Mucosa of stomach (tissue), 1 donor: ENCODE data around the gene COL6A2.

ENCODE experiments used
- H3K27me3 ChIP-seq: one replicate; pipeline ENCODE4 v1.7.0; 2013; ENCODE audit warnings: mild to moderate bottlenecking, low read length; ENCODE audit not compliant: control insufficient read depth, insufficient read depth
- H3K36me3 ChIP-seq: one replicate; pipeline ENCODE4 v1.7.0; 2013; ENCODE audit warnings: low read length; ENCODE audit not compliant: control insufficient read depth, insufficient read depth
- H3K4me1 ChIP-seq: one replicate; pipeline ENCODE4 v1.7.0; 2013; ENCODE audit warnings: mild to moderate bottlenecking, low read length; ENCODE audit not compliant: control insufficient read depth, insufficient read depth
- H3K4me3 ChIP-seq: one replicate; pipeline ENCODE4 v1.7.0; 2013; ENCODE audit warnings: low read length
- H3K9ac ChIP-seq: one replicate; pipeline ENCODE4 v1.7.0; 2013; ENCODE audit warnings: mild to moderate bottlenecking, low read length, moderate library complexity
- H3K9me3 ChIP-seq: one replicate; pipeline ENCODE4 v1.7.0; 2013; ENCODE audit warnings: mild to moderate bottlenecking, low read length, moderate library complexity; ENCODE audit not compliant: control insufficient read depth
- donor health status: Pancreatic carcinoma.

COL6A2 gene

DNA sequence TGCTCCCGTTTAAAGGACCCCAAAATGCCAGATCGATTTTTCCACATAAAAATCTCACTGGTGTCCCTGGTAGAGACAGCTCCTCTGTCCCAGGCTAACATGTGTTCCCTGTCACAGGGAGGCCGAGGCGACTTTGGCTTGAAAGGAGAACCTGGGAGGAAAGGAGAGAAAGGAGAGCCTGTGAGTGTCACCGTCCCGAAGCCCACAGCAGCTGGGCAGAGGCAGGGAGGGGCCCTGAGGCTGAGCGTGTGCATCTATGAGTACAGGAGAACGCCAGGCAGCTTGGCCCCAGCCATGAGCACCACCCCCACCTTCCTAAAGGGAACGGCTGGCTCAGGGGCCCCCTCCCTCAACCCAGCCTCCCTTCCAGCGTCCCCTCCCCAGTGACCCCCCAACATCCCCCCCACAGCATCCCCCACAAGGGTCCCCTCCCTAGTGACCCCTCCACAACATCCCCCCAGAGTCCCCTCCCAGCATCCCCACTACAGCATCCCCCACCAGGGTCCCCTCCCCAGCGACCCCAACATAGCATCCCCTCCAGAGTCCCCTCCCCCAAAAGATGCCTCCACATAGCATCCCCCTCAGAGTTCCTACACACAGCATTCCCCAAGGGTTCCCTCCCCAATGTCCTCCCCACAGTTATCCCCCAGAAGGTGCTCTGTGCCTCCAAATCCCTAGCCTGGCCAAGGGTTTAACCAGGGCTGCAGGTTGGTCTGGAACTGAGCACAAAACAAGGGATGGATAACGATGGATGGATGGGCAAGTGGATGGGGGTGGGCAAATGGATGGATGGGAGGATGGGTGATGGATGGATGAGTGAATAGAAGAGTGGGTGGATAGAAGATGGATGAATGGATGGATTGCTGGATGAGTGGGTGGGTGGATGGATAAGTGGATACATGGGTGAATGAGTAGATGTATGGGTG is 25.1 kb downstream of the COL6A2 start:
- no peak overlapping the region for H3K9ac ChIP-seq
- no peaks in the 10 kb centered on the region for H3K27me3 ChIP-seq
- H3K4me3 ChIP-seq = no peak overlapping the region
- H3K9me3 ChIP-seq = no peaks in the 10 kb centered on the region
- no peaks in the 10 kb centered on the region for H3K4me1 ChIP-seq
- H3K36me3 ChIP-seq = no peaks in the 10 kb centered on the region

DNA sequence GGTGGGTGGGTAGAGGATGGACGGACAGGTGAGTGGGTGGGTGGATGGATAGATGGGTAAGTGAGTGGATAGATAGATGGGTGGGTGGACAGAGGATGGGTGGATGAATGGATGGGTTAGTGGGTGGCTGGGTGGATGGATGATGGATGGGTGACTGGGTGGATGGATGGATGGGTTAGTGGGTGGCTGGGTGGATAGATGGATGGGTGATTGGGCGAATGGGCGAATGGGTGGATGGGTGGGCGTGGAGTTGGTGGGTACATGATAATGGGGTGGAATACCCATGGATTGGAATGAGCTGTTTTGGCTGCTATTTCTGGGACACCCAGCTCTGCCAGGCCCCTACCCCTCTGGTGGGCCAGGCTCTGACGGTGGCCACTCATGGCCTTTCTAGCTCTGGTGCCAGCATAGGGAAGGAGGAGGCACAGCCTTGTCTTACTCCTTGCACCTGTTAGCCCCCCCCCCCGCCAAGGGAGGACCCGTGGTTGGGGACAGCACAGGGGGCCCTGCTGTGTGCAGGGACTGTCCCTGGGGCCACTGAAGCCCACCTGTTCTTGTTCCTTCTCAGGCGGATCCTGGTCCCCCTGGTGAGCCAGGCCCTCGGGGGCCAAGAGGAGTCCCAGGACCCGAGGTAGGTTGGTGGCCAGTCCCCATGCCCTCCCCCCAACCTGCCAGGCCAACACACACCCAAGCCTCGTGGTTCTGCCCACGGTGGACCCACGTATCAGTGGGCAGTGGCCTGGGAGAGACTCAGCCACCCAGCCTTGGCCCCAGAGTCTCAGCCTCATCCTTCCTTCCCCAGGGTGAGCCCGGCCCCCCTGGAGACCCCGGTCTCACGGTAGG is 26.4 kb downstream of the COL6A2 start:
- Histone ChIP-seq H3K27me3 (no peaks in the 10 kb centered on the region), H3K4me1 (no peaks in the 10 kb centered on the region), H3K9me3 (no peaks in the 10 kb centered on the region), H3K4me3 (no peak overlapping the region), H3K36me3 (no peaks in the 10 kb centered on the region), H3K9ac (no peak overlapping the region)

DNA sequence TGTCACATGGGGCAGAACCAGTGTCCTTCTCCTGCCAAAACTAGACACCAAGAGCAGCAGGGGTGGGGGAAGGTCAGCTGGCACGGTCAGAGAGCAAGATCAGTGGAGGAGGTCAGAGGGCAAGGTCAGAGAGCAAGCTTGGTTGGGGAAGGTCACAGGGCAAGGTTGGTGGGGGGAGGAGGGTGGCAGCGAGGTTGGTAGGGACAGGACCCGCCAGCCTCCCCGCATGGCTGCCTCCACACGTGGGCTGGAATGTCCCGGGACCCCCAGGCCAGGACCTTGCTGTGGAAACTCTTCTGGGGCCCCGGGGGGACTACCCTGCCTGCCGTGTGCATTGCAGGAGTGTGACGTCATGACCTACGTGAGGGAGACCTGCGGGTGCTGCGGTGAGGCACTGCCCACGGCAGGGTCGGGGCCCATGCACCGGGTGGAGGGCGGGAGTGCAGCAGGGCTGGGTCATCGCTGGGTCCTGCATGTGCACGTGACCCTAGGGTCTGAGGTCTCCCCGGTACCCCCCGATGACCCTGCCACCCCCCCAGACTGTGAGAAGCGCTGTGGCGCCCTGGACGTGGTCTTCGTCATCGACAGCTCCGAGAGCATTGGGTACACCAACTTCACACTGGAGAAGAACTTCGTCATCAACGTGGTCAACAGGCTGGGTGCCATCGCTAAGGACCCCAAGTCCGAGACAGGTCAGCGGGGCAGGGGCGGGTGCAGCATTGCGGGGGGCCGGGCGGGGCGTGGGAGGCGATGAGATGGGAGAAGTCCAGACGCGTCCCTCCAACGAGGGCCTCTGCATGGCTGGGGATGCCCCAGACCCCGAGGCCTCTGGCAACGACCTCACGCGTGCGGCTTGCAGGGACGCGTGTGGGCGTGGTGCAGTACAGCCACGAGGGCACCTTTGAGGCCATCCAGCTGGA is 27.3 kb downstream of the COL6A2 start:
- Histone ChIP-seq H3K9ac (no peak overlapping the region), H3K4me3 (no peak overlapping the region), H3K36me3 (no peaks in the 10 kb centered on the region)

DNA sequence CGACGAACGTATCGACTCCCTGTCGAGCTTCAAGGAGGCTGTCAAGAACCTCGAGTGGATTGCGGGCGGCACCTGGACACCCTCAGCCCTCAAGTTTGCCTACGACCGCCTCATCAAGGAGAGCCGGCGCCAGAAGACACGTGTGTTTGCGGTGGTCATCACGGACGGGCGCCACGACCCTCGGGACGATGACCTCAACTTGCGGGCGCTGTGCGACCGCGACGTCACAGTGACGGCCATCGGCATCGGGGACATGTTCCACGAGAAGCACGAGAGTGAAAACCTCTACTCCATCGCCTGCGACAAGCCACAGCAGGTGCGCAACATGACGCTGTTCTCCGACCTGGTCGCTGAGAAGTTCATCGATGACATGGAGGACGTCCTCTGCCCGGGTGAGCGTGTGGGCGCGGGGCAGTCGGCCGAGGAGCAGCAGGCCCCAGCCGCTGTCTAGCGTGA is 28.0 kb downstream of the COL6A2 start:
- Histone ChIP-seq H3K9me3 (no peaks in the 10 kb centered on the region), H3K4me3 (no peak overlapping the region), H3K4me1 (no peaks in the 10 kb centered on the region), H3K9ac (no peak overlapping the region), H3K27me3 (no peaks in the 10 kb centered on the region), H3K36me3 (no peaks in the 10 kb centered on the region)

More for the DNA sequence above, 27.3 kb downstream of the COL6A2 start:
- no peaks in the 10 kb centered on the region for H3K9me3 ChIP-seq
- no peaks in the 10 kb centered on the region for H3K4me1 ChIP-seq
- H3K27me3 ChIP-seq = no peaks in the 10 kb centered on the region

DNA sequence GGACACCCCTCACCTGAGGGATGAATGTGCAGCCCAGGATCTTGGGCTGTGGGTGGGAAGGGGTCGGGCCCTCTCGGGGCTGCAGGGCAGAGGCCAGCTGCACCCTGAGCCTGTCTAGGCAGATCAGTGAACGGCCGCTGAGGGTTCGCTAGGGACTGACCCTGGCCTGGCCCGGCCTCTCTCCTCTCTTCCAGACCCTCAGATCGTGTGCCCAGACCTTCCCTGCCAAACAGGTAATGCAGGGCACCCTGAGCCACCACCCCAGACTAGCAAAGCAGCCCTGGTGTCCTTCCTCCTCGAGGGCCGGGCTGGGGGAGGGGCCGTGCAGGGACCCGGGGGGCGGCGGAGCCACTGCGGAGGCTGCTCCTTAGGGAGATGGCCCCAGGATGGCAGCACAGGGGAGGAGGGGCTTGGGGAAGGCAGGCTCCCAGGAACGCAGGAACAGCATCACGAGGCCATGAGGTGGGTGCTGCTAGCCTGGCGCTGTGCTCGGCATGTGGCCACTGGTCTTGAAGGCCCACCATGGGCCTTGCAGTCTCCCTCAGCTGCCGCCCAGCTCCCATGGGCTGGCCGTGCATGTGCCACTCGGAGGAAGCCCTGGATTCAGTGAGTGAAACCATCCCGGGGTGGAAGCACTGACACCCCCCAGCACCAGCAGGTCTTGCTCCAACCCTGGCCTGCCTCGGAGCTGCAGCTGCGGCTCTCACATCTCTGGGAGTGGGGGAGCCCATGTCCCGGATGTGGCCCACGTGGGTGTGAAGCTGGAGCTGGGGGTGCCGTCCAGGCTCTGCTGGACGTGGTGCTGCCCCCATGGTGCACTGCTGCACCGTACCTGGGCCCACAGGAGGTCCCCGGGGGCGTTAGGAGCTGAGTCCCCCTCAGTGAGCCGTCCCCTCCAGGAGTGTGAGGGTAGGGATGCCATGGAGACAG is 28.7 kb downstream of the COL6A2 start:
- no peaks in the 10 kb centered on the region for H3K27me3 ChIP-seq
- no peaks in the 10 kb centered on the region for H3K4me1 ChIP-seq
- H3K4me3 ChIP-seq = no peak overlapping the region
- H3K9me3 ChIP-seq = no peaks in the 10 kb centered on the region
- no peaks in the 10 kb centered on the region for H3K36me3 ChIP-seq
- H3K9ac ChIP-seq = no peak overlapping the region

DNA sequence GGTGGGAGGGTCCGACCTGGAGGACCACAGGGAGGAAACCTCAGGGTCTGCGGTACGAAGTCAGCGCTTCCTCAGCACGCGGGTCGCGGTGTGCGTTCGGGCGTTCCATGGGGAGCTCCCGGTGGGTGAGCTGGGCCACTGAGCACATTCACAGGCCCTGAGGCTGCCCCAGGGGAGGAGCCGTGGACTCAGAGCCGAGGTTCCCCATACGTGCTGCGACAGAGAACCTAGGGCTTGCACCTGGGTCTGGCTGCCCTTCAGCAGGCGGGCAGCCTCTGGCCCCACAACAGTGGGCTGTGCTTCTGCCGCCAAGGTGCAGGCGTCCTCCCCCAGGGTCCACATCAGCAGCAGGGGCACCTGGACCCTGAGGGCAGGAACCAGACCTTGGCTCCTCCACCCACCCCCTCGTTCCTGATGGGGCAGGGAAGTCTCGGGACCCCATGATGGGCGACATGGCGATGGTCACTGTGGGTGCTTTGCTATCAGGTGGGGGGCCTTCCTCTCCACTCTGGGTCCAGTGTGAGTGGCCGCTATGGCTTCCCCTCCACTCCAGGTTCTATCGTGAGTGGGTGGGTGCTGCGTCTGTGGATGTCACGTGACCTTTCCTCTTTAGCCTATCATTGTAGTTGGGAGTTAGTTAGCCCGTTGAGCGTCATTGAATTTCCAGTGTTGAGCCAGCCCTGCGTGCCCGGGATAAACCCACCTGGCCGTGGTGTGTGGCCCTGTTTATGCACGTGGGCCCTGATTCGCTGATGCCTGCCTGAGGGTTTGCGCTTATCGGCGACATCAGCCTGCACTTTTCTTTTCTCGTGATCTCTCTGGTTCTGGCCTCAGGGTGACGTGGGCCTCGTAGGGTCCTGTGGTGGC is 29.6 kb downstream of the COL6A2 start:
- Histone ChIP-seq H3K4me1 (no peaks in the 10 kb centered on the region), H3K9ac (no peak overlapping the region), H3K36me3 (no peaks in the 10 kb centered on the region), H3K27me3 (no peaks in the 10 kb centered on the region), H3K9me3 (no peaks in the 10 kb centered on the region), H3K4me3 (no peak overlapping the region)

DNA sequence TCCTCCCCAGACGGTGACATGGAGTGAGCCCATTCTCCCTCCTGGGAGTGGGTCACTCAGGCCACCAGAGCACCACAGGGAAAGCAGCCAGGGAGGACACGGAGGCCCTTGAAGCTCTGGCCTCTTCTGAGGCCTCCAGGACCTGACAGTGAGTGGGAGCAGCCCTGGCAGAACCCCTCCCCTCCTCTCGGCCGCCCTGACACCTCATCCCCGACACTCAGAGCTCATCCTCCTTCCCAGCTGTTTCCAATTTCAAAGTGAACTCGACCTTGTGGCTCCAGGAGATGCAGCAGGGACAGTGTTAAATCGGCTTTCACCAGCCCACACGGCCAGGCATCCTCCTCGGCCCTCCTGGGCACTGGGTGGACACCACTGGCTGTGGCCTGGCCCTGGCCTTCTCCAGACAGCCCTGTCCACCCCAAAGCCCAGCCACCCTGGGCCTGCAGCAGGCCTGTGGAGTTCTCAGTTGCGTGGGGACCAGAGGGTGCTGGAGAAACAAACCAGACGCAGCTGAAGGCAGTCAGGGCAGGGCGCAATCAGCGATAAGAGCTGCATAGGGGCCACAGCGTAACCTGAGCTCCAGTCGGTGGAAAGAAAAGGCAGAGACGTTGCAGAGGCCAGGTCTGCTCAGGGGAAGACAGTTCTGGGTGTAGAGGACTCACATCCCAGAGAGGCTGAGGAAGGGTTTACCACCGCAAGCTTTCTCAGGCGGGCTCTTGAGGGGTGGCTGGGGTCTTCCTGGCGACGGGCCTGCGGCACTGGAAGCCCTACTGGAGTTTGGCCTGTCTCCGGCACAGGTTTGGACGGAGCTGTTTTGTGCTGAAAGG is 30.4 kb downstream of the COL6A2 start:
- H3K27me3 ChIP-seq = no peaks in the 10 kb centered on the region
- no peaks in the 10 kb centered on the region for H3K36me3 ChIP-seq
- no peaks in the 10 kb centered on the region for H3K9me3 ChIP-seq
- no peak overlapping the region for H3K4me3 ChIP-seq
- H3K9ac ChIP-seq = no peak overlapping the region
- H3K4me1 ChIP-seq = no peaks in the 10 kb centered on the region

DNA sequence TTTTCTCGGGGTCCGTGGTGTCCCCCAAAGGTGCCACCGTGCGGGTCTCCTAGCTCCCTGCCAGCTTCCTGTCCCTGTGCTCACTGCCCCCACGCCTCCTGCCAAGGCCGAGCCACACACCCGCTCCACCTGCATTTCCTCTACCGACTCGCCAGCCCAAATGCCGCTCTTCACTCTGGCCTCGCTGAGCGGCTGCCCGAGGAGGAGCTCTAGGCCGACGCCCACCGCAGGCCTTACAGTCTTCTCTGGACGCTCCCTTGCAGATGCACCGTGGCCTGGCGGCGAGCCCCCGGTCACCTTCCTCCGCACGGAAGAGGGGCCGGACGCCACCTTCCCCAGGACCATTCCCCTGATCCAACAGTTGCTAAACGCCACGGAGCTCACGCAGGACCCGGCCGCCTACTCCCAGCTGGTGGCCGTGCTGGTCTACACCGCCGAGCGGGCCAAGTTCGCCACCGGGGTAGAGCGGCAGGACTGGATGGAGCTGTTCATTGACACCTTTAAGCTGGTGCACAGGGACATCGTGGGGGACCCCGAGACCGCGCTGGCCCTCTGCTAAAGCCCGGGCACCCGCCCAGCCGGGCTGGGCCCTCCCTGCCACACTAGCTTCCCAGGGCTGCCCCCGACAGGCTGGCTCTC is 31.1 kb downstream of the COL6A2 start:
- no peaks in the 10 kb centered on the region for H3K9me3 ChIP-seq
- H3K27me3 ChIP-seq = no peaks in the 10 kb centered on the region
- no peak overlapping the region for H3K9ac ChIP-seq
- H3K4me3 ChIP-seq = no peak overlapping the region
- no peaks in the 10 kb centered on the region for H3K36me3 ChIP-seq
- no peaks in the 10 kb centered on the region for H3K4me1 ChIP-seq

DNA sequence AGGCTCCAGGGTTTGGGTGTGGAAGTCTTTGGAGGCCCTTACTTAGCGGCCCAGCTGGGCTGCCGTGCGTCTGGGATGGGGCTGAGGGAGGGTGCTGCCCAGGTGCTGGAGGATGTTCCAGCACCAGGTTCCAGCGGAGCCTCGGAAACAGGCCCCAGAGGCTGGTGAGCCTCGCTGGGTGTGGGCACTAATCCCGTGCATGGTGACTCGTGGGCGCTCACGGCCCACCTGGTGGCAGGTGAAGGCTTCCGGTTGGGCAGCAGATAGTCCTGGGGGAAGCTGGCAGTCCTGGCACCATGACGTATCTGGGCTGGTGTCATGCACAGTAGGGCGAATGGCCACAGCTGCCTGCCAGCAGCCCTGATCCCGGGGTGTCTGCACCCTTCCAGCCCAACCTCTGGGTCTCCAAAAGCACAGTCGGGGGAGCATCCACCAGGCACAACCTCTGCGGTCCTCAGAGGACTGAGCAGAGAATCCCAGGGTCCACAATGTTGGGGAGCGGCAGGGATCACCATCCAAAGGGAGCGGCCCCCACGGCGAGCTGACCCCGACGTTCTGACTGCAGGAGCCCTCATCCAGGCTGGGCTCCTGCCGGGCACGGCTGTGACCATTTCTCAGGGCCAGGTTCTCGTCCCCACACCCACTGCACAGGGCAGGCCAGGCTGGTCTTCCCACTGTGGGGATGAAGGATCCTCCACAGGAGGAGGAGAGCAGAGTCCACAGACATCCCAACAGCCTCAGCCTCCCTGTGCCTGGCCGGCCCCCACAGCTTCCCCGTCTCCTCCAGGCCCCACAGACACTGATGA is 32.1 kb downstream of the COL6A2 start:
- Histone ChIP-seq H3K4me1 (no peaks in the 10 kb centered on the region), H3K9me3 (no peaks in the 10 kb centered on the region), H3K4me3 (no peak overlapping the region), H3K27me3 (no peaks in the 10 kb centered on the region), H3K36me3 (no peaks in the 10 kb centered on the region), H3K9ac (no peak overlapping the region)
